Measurements from ENCODE around the gene DOCK9. TPM values are rescaled to one million over a fixed set of nuclear protein-coding genes. Genes with fewer than 3 reads are reported as not detected.
A peak's percentile ranks its signal among the peaks of the same experiment; 100 is the strongest.

DOCK9 gene
- total RNA-seq, 1 donor from 2014 or later: 153 TPM

GRCh38 chr13:98751861-98752466 lies 225.9 kb downstream of the DOCK9 start:
- no peak overlapping the region for H3K27ac ChIP-seq
- intact Hi-C loops (cut with DNase I): no loop called here
- DNase-seq (no peak), ATAC-seq (peak; percentile 46 to 55)
- H3K27me3 ChIP-seq (ENCODE audit: low read depth): peaks cover 40% of the 10 kb centered on the region
- no peaks in the 10 kb centered on the region for H3K36me3 ChIP-seq
- TF ChIP-seq CTCF (IDR thresholded peaks at IDR 0.05): no peak
- H3K9me3 ChIP-seq: no peaks in the 10 kb centered on the region
- H3K4me1 ChIP-seq: peaks cover 10% of the 10 kb centered on the region
- peak overlapping the region; percentile 49 for H3K4me3 ChIP-seq

GRCh38 chr13:98751367-98751782 lies 226.5 kb downstream of the DOCK9 start:
- Histone ChIP-seq H3K4me1 (peaks cover 10% of the 10 kb centered on the region), H3K27ac (no peak overlapping the region), H3K4me3 (no peak overlapping the region), H3K36me3 (no peaks in the 10 kb centered on the region), H3K9me3 (no peaks in the 10 kb centered on the region), H3K27me3 (ENCODE audit: low read depth) (peaks cover 40% of the 10 kb centered on the region)
- no peak for DNase-seq
- intact Hi-C loops (cut with DNase I): no loop called here
- peak; percentile 12 for ATAC-seq
- TF ChIP-seq CTCF (IDR thresholded peaks at IDR 0.05): no peak

- Histone ChIP-seq H3K27me3 (ENCODE audit: low read depth) (peaks cover 33% of the 10 kb centered on the region), H3K4me3 (no peak overlapping the region), H3K36me3 (no peaks in the 10 kb centered on the region), H3K9me3 (no peaks in the 10 kb centered on the region), H3K27ac (no peak overlapping the region), H3K4me1 (peaks cover 10% of the 10 kb centered on the region)
- TF ChIP-seq CTCF (IDR thresholded peaks at IDR 0.05): no peak
- intact Hi-C loops (cut with DNase I): no loop called here
- DNase-seq (no peak), ATAC-seq (no peak)
Measured at GRCh38 chr13:98749501-98749900, 228.4 kb downstream of the DOCK9 start.

GRCh38 chr13:98746968-98747367 lies 230.9 kb downstream of the DOCK9 start:
- intact Hi-C loops (cut with DNase I): no loop called here
- H3K4me1 ChIP-seq: peaks cover 3% of the 10 kb centered on the region
- H3K4me3 ChIP-seq: no peak overlapping the region
- H3K27me3 ChIP-seq (ENCODE audit: low read depth): peaks cover 15% of the 10 kb centered on the region
- H3K27ac ChIP-seq: no peak overlapping the region
- ATAC-seq (no peak), DNase-seq (no peak)
- H3K9me3 ChIP-seq: no peaks in the 10 kb centered on the region
- H3K36me3 ChIP-seq: no peaks in the 10 kb centered on the region
- no peak for TF ChIP-seq CTCF (IDR thresholded peaks at IDR 0.05)

Other genes starting within 250 kb of the DOCK9 start
- gene SLC15A1, start 225.4 kb downstream of the DOCK9 start, total RNA-seq: not detected
- gene UBAC2, start 222.8 kb upstream of the DOCK9 start, total RNA-seq: 44.5 TPM